Activated CD4-positive, alpha-beta T cell treated with anti-CD3 and anti-CD28 coated beads, Interleukin-2, amount 50 U/mL, for 24 hours (primary cell): ENCODE results near the gene LRRD1.
"Not testable (repeated sequence)": the region's sequence is repeated elsewhere in the genome, so short reads cannot be mapped to it uniquely, and the experiment has no call there.

Experiments used
- DNase-seq, 2 donors: peaks; one replicate each; pipeline ENCODE4 v3.0.0-alpha.2; 2020; ENCODE audit warnings: low read depth in 1 of 2, low spot score in 1 of 2

The LRRD1 gene

DNA sequence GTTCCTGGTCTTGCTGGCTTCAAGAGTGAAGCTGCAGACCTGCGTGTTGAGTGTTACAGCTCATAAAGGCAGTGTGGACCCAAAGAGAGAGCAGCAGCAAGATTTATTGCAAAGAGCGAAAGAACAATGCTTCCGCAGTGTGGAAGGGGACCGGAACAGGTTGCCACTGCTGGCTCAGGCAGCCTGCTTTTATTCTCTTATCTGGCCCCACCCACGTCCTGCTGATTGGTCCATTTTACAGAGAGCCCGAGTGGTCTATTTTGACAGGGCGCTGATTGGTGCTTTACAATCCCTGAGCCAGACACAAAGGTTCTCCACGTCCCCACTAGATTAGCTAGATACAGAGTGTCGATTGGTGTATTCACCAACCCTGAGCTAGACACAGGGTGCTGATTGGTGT is 36.2 kb downstream of the LRRD1 start:
- DNase-seq = not testable (repeated sequence)

GRCh38 chr7:92141161-92141560 is 37.8 kb downstream of the LRRD1 start:
- DNase-seq = no peak

GRCh38 chr7:92137557-92137956 is 41.4 kb downstream of the LRRD1 start:
- no peak for DNase-seq

GRCh38 chr7:92135052-92135889 is 43.7 kb downstream of the LRRD1 start:
- DNase-seq = no peak

DNA sequence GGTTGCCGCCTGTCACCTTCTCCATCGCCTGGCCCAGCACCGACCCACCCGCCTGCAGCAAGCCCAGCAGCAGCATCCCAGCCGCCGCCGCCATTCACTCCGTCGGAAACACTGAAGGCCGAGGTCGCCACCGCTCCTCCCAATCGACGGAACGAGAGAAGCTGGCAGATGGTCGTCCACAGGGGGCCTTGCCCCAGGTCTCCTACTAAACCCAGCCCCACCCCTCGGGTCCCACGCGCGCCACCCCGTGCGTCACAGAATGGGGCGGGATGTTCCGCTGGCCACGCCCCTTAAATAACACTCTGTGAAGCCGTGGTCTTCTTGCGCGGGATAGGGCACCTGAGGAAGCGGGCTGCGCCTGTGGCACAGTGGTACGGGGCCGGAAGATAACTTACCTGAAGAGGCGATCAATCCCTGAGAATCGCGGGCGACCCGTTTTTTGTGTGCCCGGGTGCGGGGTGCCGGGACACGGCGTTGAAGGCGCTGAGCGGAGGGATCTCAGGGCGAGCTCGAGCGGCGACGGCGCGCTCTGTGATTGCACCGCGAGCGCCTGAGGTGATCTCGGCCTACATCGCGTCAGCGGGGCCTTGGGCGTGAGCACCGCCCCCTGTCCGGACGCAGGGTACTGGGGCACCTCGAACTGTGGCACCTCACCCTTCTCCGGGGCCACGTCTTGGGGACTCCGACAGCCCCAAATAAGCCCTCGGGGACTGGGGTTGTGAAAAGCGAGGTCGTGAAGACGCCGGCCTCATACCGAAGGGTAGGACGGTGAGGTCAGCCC is 44.5 kb downstream of the LRRD1 start, which contains the start of gene CYP51A1:
TSS of gene CYP51A1 (minus strand) at position 207 of the 781 bp plus-strand sequence. CDS start at position 94, 113 bp downstream.
- DNase-seq = peak; percentile 86 to 95

- peak; percentile 30 for DNase-seq
Observed at GRCh38 chr7:92133737-92134270, 45.1 kb downstream of the LRRD1 start.

- DNase-seq = no peak
Observed at GRCh38 chr7:92133133-92133736, 45.7 kb downstream of the LRRD1 start.

GRCh38 chr7:92131764-92132330 is 47.1 kb downstream of the LRRD1 start:
- no peak for DNase-seq

GRCh38 chr7:92131093-92131492 is 47.8 kb downstream of the LRRD1 start:
- DNase-seq = no peak

DNA sequence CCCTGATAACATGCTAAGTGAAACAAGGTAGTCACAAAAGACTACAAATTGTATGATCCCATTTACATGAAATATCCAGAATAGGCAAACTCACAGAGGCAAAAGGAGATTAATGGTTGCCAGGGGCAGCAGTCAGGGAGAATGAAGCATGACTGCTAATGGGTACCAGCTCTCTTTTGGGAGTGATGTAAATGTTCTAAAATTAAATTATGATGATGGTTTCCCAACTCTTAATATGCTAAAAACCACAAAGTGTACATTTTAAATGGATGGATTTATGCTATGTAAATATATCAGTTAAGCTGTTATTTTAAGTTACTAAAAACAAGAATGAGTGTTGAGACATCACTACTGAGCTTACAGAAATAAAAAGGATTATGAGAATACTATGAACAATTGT is 57.3 kb downstream of the LRRD1 start:
- no peak for DNase-seq

- no peak for DNase-seq
Observed at GRCh38 chr7:92119213-92119759, 59.7 kb downstream of the LRRD1 start.

DNA sequence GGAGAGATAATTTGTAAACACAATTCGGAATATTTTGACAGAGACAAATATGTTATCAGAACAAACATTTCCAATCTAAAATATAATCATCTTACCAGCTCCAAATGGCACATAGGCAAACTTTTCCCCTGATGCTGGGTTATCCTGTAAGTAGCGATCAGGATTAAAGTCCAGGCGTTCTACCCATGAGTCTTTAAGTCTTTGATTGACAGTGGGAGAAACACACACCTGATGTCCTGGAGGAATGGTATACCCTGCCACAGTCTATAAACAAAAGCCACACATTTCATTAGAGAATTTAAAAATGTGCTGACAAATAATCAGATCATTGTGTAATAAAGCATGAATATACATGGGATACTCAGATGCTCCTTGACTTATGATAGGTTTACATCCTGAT is 62.0 kb downstream of the LRRD1 start:
- no peak for DNase-seq

DNA sequence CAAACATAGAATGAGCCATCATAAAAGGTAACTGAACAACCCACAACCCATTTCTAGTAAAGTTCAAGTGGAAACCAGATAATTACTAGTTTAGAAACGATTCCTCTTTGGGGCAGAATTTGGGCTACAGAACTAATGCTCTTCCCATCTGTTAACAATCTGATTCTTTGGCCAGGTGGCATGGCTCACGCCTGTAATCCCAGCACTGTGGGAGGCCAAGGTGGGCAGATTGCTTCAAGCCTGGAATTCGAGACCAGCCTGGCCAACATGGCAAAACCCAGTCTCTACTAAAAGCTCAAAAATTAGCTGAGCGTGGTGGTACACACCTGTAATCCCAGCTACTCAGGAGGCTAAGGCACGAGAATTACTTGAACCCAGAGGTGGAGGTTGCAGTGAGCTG is 63.1 kb downstream of the LRRD1 start:
- DNase-seq = no peak

GRCh38 chr7:92110857-92111256 is 68.1 kb downstream of the LRRD1 start:
- DNase-seq = no peak

DNA sequence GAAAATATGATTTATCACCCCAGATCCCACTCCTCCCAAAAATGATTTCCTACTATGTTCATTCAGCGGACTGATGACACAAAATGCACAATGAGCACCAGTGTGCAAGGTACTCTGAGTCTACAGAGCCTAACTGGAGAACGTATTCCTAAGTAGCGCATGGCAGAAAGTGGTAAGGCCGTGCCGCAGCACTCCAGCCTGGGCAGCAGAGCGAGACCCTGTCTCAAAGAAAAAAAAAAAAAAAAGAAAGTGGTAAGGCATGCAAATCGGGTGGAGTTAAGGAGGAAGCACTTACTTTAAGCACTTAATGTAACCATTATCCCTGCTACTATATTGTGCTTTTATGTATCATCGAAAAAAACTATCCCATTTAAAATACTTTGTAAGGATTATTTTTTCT is 70.1 kb downstream of the LRRD1 start:
- DNase-seq = no peak

DNA sequence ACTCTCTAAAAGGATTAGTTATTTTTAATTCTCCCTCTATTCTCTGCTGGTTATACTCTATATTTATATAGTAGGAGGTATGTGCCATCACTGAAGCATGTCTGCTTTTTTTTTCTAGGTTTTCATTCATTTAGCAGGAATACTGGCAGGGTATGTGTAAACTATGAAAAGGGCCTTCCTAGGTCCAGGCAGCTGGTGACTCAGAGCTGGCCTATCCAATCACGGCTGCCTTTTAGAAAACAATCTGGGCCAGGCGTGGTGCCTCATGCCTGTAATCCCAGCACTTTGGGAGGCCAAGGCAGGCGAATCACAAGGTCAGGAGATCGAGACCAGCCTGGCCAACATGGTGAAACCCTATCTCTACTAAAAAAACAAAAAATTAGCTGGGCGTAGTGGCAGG is 76.1 kb downstream of the LRRD1 start:
- DNase-seq = not testable (repeated sequence)

GRCh38 chr7:92100534-92100933 is 78.4 kb downstream of the LRRD1 start:
- no peak for DNase-seq

DNA sequence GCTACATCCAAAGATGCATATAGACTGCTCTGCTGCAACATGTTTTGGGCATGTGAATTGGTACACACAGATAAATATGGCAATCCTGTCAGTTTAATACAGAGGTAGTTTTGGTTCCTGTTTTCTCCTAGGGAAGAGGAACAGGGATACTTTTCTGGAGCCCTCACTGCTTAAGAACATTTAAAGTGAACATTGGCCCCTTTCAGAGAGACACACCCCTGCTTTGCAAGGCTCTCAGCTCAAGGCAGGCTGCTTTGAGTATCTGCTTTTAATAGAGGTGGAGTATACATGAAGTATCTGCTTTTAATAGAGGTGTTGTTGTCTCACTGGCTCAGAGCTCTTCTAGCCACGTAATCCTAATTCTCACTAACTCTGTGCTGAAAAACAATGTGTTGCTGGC is 83.6 kb downstream of the LRRD1 start:
- DNase-seq = no peak
